Measurements from ENCODE around the gene FBXO21.

- no peak for TF ChIP-seq CTCF (IDR thresholded peaks at IDR 0.05)
- no peak for TF ChIP-seq ZFX (IDR thresholded peaks at IDR 0.05; ENCODE audit: borderline replicate concordance)
Measured at GRCh38 chr12:117235261-117235660, 45.0 kb upstream of the FBXO21 start.

All from 22Rv1 (cell line).